LNCAP (cell line): ENCODE data around the gene PLCL1.

Experiments used
- CTCF ChIP-seq: fragments of 450-650 bp; IDR thresholded peaks from 2 replicates; pipeline ENCODE4 v1.5.1; 2017; ENCODE audit warnings: mild to moderate bottlenecking

The PLCL1 gene

GRCh38 chr2:198113316-198113715 lies 308.9 kb downstream of the PLCL1 start:
- TF ChIP-seq CTCF = no peak

GRCh38 chr2:198114064-198114463 lies 309.7 kb downstream of the PLCL1 start:
- TF ChIP-seq CTCF = no peak

- no peak for TF ChIP-seq CTCF
Observed at GRCh38 chr2:198115201-198115600, 310.8 kb downstream of the PLCL1 start.

- TF ChIP-seq CTCF = no peak
Observed at GRCh38 chr2:198116756-198117155, 312.4 kb downstream of the PLCL1 start.

DNA sequence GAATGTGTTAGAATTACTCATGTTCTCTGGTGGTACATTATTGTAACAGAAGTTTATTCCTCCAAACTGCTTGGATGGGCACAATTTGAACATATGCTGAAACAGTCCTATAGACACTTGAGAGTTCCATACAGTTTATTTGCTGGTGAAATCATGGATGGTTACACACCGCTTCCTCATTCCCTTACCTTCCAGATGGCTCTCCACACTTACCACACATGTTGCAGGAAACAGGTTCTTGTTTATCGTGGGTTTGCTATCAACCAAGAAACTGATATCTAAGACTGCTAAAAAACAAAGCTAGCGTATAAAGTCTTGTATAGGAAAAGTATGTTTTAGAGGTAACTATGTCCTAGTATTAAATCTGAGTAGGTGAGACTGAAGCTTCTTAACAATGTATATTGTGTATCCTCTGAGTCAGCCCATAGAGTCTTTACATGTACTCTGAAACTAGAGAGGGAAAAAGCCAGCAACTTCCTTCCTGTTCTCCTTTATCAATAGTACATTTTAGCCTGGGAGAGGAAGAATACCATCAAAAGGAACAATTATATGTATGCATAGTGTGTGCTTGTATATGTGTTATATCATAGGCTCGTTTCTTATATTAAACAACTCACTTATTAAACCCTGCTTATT lies 313.1 kb downstream of the PLCL1 start:
- TF ChIP-seq CTCF = no peak

- peak; percentile 47; the same call in 1 of the 2 replicates for TF ChIP-seq CTCF
Observed at GRCh38 chr2:198127627-198128026, 323.2 kb downstream of the PLCL1 start.

GRCh38 chr2:198129609-198130008 lies 325.2 kb downstream of the PLCL1 start:
- no peak for TF ChIP-seq CTCF

GRCh38 chr2:198134293-198134955 lies 330.0 kb downstream of the PLCL1 start:
- no peak for TF ChIP-seq CTCF
